K562 treated with DMSO at 1 percent for 48 hours (cell line): Measurements from ENCODE around the gene MRPS33. TPM values are rescaled to one million over a fixed set of nuclear protein-coding genes. Genes with fewer than 3 reads are reported as not detected.

ENCODE experiments used
- total RNA-seq: library from RNA; unstranded; fragments of 300-600 nt; gene quantifications from 2 replicates; pipeline ENCODE4 v1.2.3, GENCODE V29; 2022; ENCODE audit warnings: low replicate concordance; ENCODE audit errors: extremely low read depth

The MRPS33 gene
- total RNA-seq, result not detected in 2 replicates

GRCh38 chr7:141014524-141015395 is at the start of gene MRPS33:
Gene MRPS33, minus strand, starts transcription at chr7:141014952. Its CDS starts 4,319 bp downstream, at chr7:141010633.

Other genes starting within 250 kb of the MRPS33 start
- gene BRAF, start 90.0 kb downstream of the MRPS33 start, total RNA-seq, result not detected in 2 replicates
- gene TMEM178B, start 59.1 kb upstream of the MRPS33 start, total RNA-seq, result not detected in 2 replicates